ENCODE data around the gene SERP1. TPM values are rescaled to one million over a fixed set of nuclear protein-coding genes. Genes with fewer than 3 reads are reported as not detected.

The SERP1 gene
- 100 to 1,000 TPM in 2 of 3 donors, 10 to 100 TPM in 1; 82.4 to 281 (median 129) TPM for polyA plus RNA-seq

- WGBS, 3 donors: 0% methylated on average over 71 to 86 of the region's 86 CpGs
- peak within 1 kb of the TSS; percentile 95 for H3K27ac ChIP-seq (ENCODE audit: low read depth, low read length)
These were observed at the start of gene SERP1, which contains the start of gene EIF2A for GRCh38 chr3:150546226-150547044. SERP1 (minus strand) TSS chr3:150546496; CDS start chr3:150546135, 361 bp downstream. EIF2A (plus strand) TSS chr3:150546787; CDS start chr3:150546803, 16 bp downstream.

GRCh38 chr3:150594150-150594549 lies 47.9 kb upstream of the SERP1 start:
- no peak overlapping the region for H3K27ac ChIP-seq (ENCODE audit: low read depth, low read length)
- 87 to 95% (median 90%) methylated on average over 4 of the region's 4 CpGs for WGBS, 3 donors

- WGBS, 3 donors: 63 to 84% (median 75%) methylated on average over 6 of the region's 6 CpGs
- H3K27ac ChIP-seq (ENCODE audit: low read depth, low read length): no peak overlapping the region
These were observed 43.5 kb upstream of the SERP1 start for GRCh38 chr3:150589759-150590158.

- no peak overlapping the region for H3K27ac ChIP-seq (ENCODE audit: low read depth, low read length)
- WGBS, 3 donors: 61 to 73% (median 68%) methylated on average over 9 of the region's 9 CpGs
These were observed 41.9 kb upstream of the SERP1 start for GRCh38 chr3:150588027-150588830.

- WGBS, 3 donors: 74 to 86% (median 77%) methylated on average over 1 of the region's 1 CpG
- H3K27ac ChIP-seq (ENCODE audit: low read depth, low read length): no peak overlapping the region
These were observed 36.7 kb upstream of the SERP1 start for GRCh38 chr3:150583028-150583427.

- no peak overlapping the region for H3K27ac ChIP-seq (ENCODE audit: low read depth, low read length)
- WGBS, 3 donors: 64 to 85% (median 85%) methylated on average over 2 of the region's 2 CpGs
These were observed 36.3 kb upstream of the SERP1 start for GRCh38 chr3:150582620-150583019.

- H3K27ac ChIP-seq (ENCODE audit: low read depth, low read length): no peak overlapping the region
These were observed 34.9 kb upstream of the SERP1 start for GRCh38 chr3:150581174-150581573.

- WGBS, 3 donors: 55 to 80% (median 78%) methylated on average over 1 of the region's 1 CpG
- H3K27ac ChIP-seq (ENCODE audit: low read depth, low read length): no peak overlapping the region
These were observed 31.6 kb upstream of the SERP1 start for GRCh38 chr3:150577855-150578254.

GRCh38 chr3:150567328-150567727 lies 21.0 kb upstream of the SERP1 start:
- 90 to 95% (median 92%) methylated on average over 1 of the region's 1 CpG for WGBS, 3 donors
- no peak overlapping the region for H3K27ac ChIP-seq (ENCODE audit: low read depth, low read length)

GRCh38 chr3:150564243-150564642 lies 17.9 kb upstream of the SERP1 start:
- H3K27ac ChIP-seq (ENCODE audit: low read depth, low read length): no peak overlapping the region
- WGBS, 3 donors: 78 to 98% (median 86%) methylated on average over 2 of the region's 2 CpGs

- no peak overlapping the region for H3K27ac ChIP-seq (ENCODE audit: low read depth, low read length)
- 57 to 80% (median 79%) methylated on average over 1 of the region's 1 CpG for WGBS, 3 donors
These were observed 11.4 kb upstream of the SERP1 start for GRCh38 chr3:150557725-150558124.

- WGBS, 3 donors: 60 to 79% (median 70%) methylated on average over 2 of the region's 2 CpGs
- no peak overlapping the region for H3K27ac ChIP-seq (ENCODE audit: low read depth, low read length)
These were observed 10.5 kb upstream of the SERP1 start for GRCh38 chr3:150556792-150557191.

GRCh38 chr3:150555859-150556436 lies 9.7 kb upstream of the SERP1 start:
- no peak overlapping the region for H3K27ac ChIP-seq (ENCODE audit: low read depth, low read length)
- 93 to 98% (median 94%) methylated on average over 4 of the region's 4 CpGs for WGBS, 3 donors

- peak overlapping the region; percentile 19 for H3K27ac ChIP-seq (ENCODE audit: low read depth, low read length)
- 11 to 17% (median 13%) methylated on average over 7 of the region's 7 CpGs for WGBS, 3 donors
These were observed 897 bp upstream of the SERP1 start for GRCh38 chr3:150547045-150547741.

- 0% methylated on average over 54 of the region's 54 CpGs for WGBS, 3 donors
- peak overlapping the region; percentile 95 for H3K27ac ChIP-seq (ENCODE audit: low read depth, low read length)
These were observed 674 bp downstream of the SERP1 start for GRCh38 chr3:150545419-150546225.

GRCh38 chr3:150544726-150545125 lies 1.6 kb downstream of the SERP1 start:
- 0% methylated on average over 1 of the region's 1 CpG for WGBS, 3 donors
- no peak overlapping the region for H3K27ac ChIP-seq (ENCODE audit: low read depth, low read length)

GRCh38 chr3:150544041-150544440 lies 2.3 kb downstream of the SERP1 start:
- no peak overlapping the region for H3K27ac ChIP-seq (ENCODE audit: low read depth, low read length)

- H3K27ac ChIP-seq (ENCODE audit: low read depth, low read length): no peak overlapping the region
- WGBS, 3 donors: 38 to 78% (median 74%) methylated on average over 2 of the region's 2 CpGs
These were observed 2.8 kb downstream of the SERP1 start for GRCh38 chr3:150543531-150543930.

Data from adipose tissue (tissue), 3 donors.